HCT116 (cell line): Measurements from ENCODE around the gene HSFX4.

ENCODE experiments used
- EZH2 ChIP-seq: fragments of 200-600 bp; sonication (generic); IDR thresholded peaks from 2 replicates; pipeline ENCODE4 v1.6.1; 2017; ENCODE audit warnings: antibody characterized with exemption, mixed run types
- ZNF274 ChIP-seq: fragments of 200-500 bp; sonication (Bioruptor generic); IDR thresholded peaks from 2 replicates; pipeline ENCODE4 v1.6.1; 2014; ENCODE audit warnings: mild to moderate bottlenecking, low read depth, low read length, inconsistent platforms
- TF ChIP-seq, protein P1 (sequence below), 3 experiments: fragments of 200-600 bp in 1 of 3; sonication (generic) in 1 of 3; IDR thresholded peaks in 2 of 3; conservative IDR thresholded peaks in 1 of 3; 2 replicates each; pipeline ENCODE4 v1.5.1; 2012 to 2017; ENCODE audit warnings: low read depth in 2 of 3, low read length in 2 of 3, antibody characterized with exemption in 1 of 3, borderline replicate concordance in 1 of 3, control low read depth in 1 of 3, mild to moderate bottlenecking in 1 of 3, mixed read lengths in 1 of 3, mixed run types in 1 of 3, moderate library complexity in 1 of 3; ENCODE audit not compliant: insufficient read depth in 1 of 3

DNA sequence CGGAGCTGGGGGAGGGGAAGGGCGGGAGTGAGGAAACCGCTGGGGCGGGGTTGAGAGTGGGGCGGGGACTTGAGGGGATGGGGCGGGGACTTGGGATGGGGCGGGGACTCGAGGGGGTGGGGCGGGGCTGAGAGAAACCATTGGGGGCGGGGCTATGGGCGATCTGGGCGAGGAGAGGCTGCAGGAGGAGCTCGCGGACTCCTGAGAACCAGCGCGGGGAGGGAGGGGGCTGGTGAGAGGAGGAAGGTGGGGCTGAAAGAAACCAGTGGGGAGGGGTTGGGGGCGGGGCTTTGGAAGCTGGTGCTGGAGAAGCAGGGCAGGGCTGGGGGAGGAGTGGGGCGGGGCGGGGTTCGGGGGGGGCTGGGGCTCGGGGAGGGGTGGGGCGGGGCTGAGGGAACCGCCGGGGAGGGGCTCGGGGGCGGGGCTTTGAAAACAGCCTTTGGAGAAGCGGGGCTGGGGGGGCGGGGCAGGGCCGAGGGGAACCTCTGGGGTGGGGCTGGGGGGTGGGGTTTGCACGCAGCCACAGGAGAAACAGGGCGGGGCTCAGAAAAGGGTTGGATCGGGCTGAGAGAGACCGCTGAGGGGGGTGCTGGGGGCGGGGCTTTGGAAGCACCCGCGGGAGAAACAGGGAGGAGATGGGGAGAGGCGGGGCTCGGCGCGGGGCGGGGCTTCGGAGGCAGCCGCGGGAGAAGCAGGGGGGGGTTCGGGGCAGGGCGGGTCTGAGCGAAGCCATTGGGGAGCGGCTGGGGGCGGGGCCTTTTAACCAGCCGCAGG, 9.7 kb downstream of the HSFX4 start:
- TF ChIP-seq, protein P1, sequence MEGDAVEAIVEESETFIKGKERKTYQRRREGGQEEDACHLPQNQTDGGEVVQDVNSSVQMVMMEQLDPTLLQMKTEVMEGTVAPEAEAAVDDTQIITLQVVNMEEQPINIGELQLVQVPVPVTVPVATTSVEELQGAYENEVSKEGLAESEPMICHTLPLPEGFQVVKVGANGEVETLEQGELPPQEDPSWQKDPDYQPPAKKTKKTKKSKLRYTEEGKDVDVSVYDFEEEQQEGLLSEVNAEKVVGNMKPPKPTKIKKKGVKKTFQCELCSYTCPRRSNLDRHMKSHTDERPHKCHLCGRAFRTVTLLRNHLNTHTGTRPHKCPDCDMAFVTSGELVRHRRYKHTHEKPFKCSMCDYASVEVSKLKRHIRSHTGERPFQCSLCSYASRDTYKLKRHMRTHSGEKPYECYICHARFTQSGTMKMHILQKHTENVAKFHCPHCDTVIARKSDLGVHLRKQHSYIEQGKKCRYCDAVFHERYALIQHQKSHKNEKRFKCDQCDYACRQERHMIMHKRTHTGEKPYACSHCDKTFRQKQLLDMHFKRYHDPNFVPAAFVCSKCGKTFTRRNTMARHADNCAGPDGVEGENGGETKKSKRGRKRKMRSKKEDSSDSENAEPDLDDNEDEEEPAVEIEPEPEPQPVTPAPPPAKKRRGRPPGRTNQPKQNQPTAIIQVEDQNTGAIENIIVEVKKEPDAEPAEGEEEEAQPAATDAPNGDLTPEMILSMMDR (IDR thresholded peaks at IDR 0.05 in 2 of 3, conservative IDR thresholded peaks at IDR 0.05 in 1 of 3; ENCODE audit: borderline replicate concordance in 1 of 3, insufficient read depth in 1 of 3, low read depth in 2 of 3, low read length in 2 of 3) = no peak
- no peak for TF ChIP-seq EZH2
- no peak for TF ChIP-seq ZNF274
